Sigmoid colon (tissue), 7 donors: Measurements from ENCODE around the gene FOXR2. TPM values are rescaled to one million over a fixed set of nuclear protein-coding genes. Genes with fewer than 3 reads are reported as not detected.

Source experiments
- DNase-seq: peaks from one replicate; pipeline ENCODE4 v3.0.0-alpha.2; 2019
- H3K27ac ChIP-seq, 4 donors: fragments of 200-600 bp; sonication (generic); one replicate each; pipeline ENCODE4 v1.5.1; 2016 to 2019; ENCODE audit warnings: mild to moderate bottlenecking in 1 of 4
- H3K27me3 ChIP-seq, 3 donors: fragments of 200-600 bp; sonication (generic); one replicate each; pipeline ENCODE4 v1.5.1; 2019; ENCODE audit warnings: mild to moderate bottlenecking in 1 of 3
- H3K36me3 ChIP-seq, 4 donors: fragments of 200-600 bp; sonication (generic); one replicate each; pipeline ENCODE4 v1.5.1; 2016 to 2019
- H3K4me1 ChIP-seq, 4 donors: fragments of 200-600 bp; sonication (generic); one replicate each; pipeline ENCODE4 v1.5.1; 2017 to 2019
- H3K4me3 ChIP-seq, 4 donors: fragments of 200-600 bp; sonication (generic); one replicate each; pipeline ENCODE4 v1.5.1; 2017 to 2019; ENCODE audit warnings: mild to moderate bottlenecking in 2 of 4, moderate library complexity in 1 of 4
- H3K9me3 ChIP-seq, 4 donors: fragments of 200-600 bp in 3 of 4; sonication (generic) in 3 of 4; one replicate each; pipeline versions ENCODE4 v1.5.1 to v1.6.1; 2013 to 2019
- CTCF ChIP-seq, 4 experiments: fragments of 450-650 bp in 3 of 4; fragments of 200-600 bp in 1 of 4; IDR thresholded peaks; one replicate each; pipeline ENCODE4 v1.5.1; 2016 to 2019; ENCODE audit warnings: antibody characterized with exemption in 4 of 4, mild to moderate bottlenecking in 3 of 4, moderate library complexity in 2 of 4
- EP300 ChIP-seq, 4 donors: sonication (generic); formaldehyde crosslinking; IDR thresholded peaks; one replicate each; pipeline ENCODE4 v1.6.1; 2017; ENCODE audit warnings: antibody characterized with exemption in 4 of 4
- POLR2A ChIP-seq, 2 donors: fragments of 450-650 bp; IDR thresholded peaks; one replicate each; pipeline ENCODE4 v1.6.1; 2016; ENCODE audit warnings: antibody characterized with exemption in 2 of 2, mild to moderate bottlenecking in 2 of 2, moderate library complexity in 2 of 2
- POLR2AphosphoS5 ChIP-seq, 4 donors: sonication (generic); formaldehyde crosslinking; IDR thresholded peaks; one replicate each; pipeline ENCODE4 v1.6.1; 2017; ENCODE audit warnings: antibody characterized with exemption in 4 of 4
- WGBS, 2 donors: extraction: QIAGEN DNeasy Blood & Tissue Kit; methylation state at CpG; one replicate each; pipeline ENCODE4 v1.1.7; 2013; 5-methylcytosine and 5-hydroxymethylcytosine counted together
- intact Hi-C: fragments of 100-400 bp; cut with DNase I; formaldehyde crosslinking; loops from one replicate; pipeline ENCODE4 v1.15.1; 2023
- polyA plus RNA-seq, 3 donors: library from polyadenylated mRNA; stranded (reverse); fragments of 200-250 nt; gene quantifications; one replicate each; pipeline ENCODE4 v1.2.3, GENCODE V29; 2013
- total RNA-seq, 4 donors: library from RNA; depleted of rRNA; stranded (reverse); fragments of >200 nt; gene quantifications; one replicate each; pipeline ENCODE4 v1.1.0, GENCODE V29; 2016
- donor health status: healthy with polysubstance abuse.
- donor health status: Bipolar disorder and iron deficiency.
- donor health status: healthy.

Gene FOXR2
- total and polyA plus RNA-seq, 7 donors: not detected

- Histone ChIP-seq H3K4me1 (no peaks in the 10 kb centered on the region), H3K27me3 (no peaks in the 10 kb centered on the region), H3K9me3 (no peaks in the 10 kb centered on the region), H3K4me3 (no peak overlapping the region), H3K36me3 (no peaks in the 10 kb centered on the region), H3K27ac (no peak overlapping the region)
- no peak for DNase-seq
- TF ChIP-seq POLR2AphosphoS5 (IDR thresholded peaks at IDR 0.05) (no peak), POLR2A (IDR thresholded peaks at IDR 0.05) (no peak)
- intact Hi-C loops: no loop called here
- 55 to 56% methylated on average over 2 of the region's 2 CpGs for WGBS, 2 donors
Observed at GRCh38 chrX:55619547-55619946, 3.7 kb upstream of the FOXR2 start.

DNA sequence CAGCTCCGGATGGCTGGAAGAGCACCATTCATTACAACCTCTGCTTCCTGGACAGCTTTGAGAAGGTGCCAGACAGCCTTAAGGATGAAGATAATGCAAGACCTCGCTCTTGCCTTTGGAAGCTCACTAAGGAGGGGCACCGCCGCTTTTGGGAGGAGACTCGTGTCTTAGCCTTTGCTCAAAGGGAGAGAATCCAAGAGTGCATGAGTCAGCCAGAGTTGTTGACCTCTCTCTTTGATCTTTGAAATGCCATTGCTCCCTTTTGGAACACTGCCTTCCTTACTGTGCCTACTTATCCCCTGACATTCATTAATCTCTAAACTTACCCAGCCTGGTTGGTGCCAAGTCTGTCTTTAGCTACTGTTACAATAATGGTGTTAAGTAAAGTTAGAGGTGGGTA lies 1.2 kb downstream of the FOXR2 start:
- Histone ChIP-seq H3K4me1 (no peaks in the 10 kb centered on the region), H3K36me3 (no peaks in the 10 kb centered on the region), H3K27ac (no peak overlapping the region), H3K4me3 (no peak overlapping the region), H3K9me3 (no peaks in the 10 kb centered on the region), H3K27me3 (no peaks in the 10 kb centered on the region)
- TF ChIP-seq CTCF (IDR thresholded peaks at IDR 0.05) (no peak), POLR2A (IDR thresholded peaks at IDR 0.05) (no peak), POLR2AphosphoS5 (IDR thresholded peaks at IDR 0.05) (no peak), EP300 (IDR thresholded peaks at IDR 0.05) (no peak)
- DNase-seq: no peak
- intact Hi-C loops: no loop called here
- WGBS, 2 donors: 68 to 78% methylated on average over 5 of the region's 5 CpGs

DNA sequence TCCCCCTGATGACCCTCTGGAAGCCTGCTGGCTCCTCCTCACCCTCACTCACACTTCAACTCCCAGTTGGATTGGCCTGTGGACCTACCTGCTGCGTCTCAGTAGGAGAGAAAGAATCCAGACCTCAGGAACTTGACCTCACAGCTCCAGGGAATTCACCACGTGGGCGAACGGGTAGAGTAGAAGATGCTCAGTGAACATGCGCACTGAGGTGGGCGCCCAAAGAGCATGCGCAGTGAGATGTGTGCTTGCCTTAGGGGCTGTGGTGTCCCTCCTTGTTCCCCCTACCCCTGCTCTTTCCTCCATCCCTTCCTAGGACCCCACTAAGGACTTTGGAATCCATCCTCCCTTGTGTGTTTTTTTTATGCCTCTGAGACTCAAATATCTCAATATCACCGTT lies 12.9 kb downstream of the FOXR2 start:
- 79 to 83% methylated on average over 8 of the region's 8 CpGs for WGBS, 2 donors
- Histone ChIP-seq H3K27me3 (no peaks in the 10 kb centered on the region), H3K9me3 (no peaks in the 10 kb centered on the region), H3K4me1 (no peaks in the 10 kb centered on the region), H3K4me3 (no peak overlapping the region), H3K27ac (no peak overlapping the region), H3K36me3 (no peaks in the 10 kb centered on the region)
- no peak for DNase-seq
- TF ChIP-seq CTCF (IDR thresholded peaks at IDR 0.05) (no peak), POLR2AphosphoS5 (IDR thresholded peaks at IDR 0.05) (no peak), EP300 (IDR thresholded peaks at IDR 0.05) (no peak), POLR2A (IDR thresholded peaks at IDR 0.05) (no peak)
- intact Hi-C loops: no loop called here

GRCh38 chrX:55638933-55639332 lies 15.7 kb downstream of the FOXR2 start:
- Histone ChIP-seq H3K27ac (no peak overlapping the region), H3K36me3 (no peaks in the 10 kb centered on the region), H3K4me1 (no peaks in the 10 kb centered on the region), H3K27me3 (no peaks in the 10 kb centered on the region), H3K4me3 (no peak overlapping the region), H3K9me3 (no peaks in the 10 kb centered on the region)
- TF ChIP-seq POLR2A (IDR thresholded peaks at IDR 0.05) (no peak), POLR2AphosphoS5 (IDR thresholded peaks at IDR 0.05) (no peak), CTCF (IDR thresholded peaks at IDR 0.05) (no peak), EP300 (IDR thresholded peaks at IDR 0.05) (no peak)
- DNase-seq: no peak
- intact Hi-C loops: no loop called here
- WGBS, 2 donors: 72 to 73% methylated on average over 1 of the region's 1 CpG

- TF ChIP-seq POLR2AphosphoS5 (IDR thresholded peaks at IDR 0.05) (no peak), EP300 (IDR thresholded peaks at IDR 0.05) (no peak), POLR2A (IDR thresholded peaks at IDR 0.05) (no peak)
- Histone ChIP-seq H3K27ac (no peak overlapping the region), H3K4me3 (no peak overlapping the region), H3K27me3 (no peaks in the 10 kb centered on the region), H3K4me1 (no peaks in the 10 kb centered on the region), H3K36me3 (no peaks in the 10 kb centered on the region), H3K9me3 (no peaks in the 10 kb centered on the region)
- 10 to 55% methylated on average over 4 of the region's 4 CpGs for WGBS, 2 donors
- intact Hi-C loops: no loop called here
- DNase-seq: no peak
Observed at GRCh38 chrX:55640854-55641253, 17.7 kb downstream of the FOXR2 start.

DNA sequence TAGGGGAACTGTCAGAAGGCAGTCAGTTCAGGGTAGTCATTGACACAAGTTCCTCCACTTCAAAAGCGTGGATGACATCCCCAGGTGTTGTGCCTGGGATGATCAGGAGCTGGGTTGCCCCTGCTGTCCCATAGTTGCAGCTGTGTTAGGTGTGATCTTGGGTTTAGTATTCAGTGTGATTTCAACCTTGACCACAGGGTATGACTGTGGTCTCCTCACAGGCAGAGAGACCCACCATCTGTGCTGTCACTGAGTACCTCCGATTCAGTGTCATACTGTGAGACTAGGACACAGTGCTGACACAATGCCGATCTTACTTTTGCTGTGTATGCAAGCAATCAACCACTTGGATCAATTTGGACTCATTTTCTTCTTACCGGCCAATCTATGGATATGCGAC lies 25.2 kb downstream of the FOXR2 start:
- Histone ChIP-seq H3K4me3 (no peak overlapping the region), H3K27me3 (no peaks in the 10 kb centered on the region), H3K36me3 (no peaks in the 10 kb centered on the region), H3K27ac (no peak overlapping the region), H3K4me1 (no peaks in the 10 kb centered on the region), H3K9me3 (no peaks in the 10 kb centered on the region)
- DNase-seq: no peak
- intact Hi-C loops: no loop called here
- no peak for TF ChIP-seq CTCF (IDR thresholded peaks at IDR 0.05)
- no peak for TF ChIP-seq POLR2A (IDR thresholded peaks at IDR 0.05)
- 84 to 90% methylated on average over 5 of the region's 5 CpGs for WGBS, 2 donors
